GM10847 (cell line): ENCODE data around the gene PMM2.
A peak's percentile ranks its signal among the peaks of the same experiment; 100 is the strongest.

Source experiments
- POLR2A ChIP-seq: IDR thresholded peaks from 2 replicates; pipeline ENCODE4 v1.6.1; 2011; ENCODE audit not compliant: insufficient read length; ENCODE audit errors: extremely low read depth

PMM2 gene

GRCh38 chr16:8797364-8798173 lies at the start of gene PMM2, which contains the start of gene TMEM186:
TSS of gene PMM2 (plus strand) at chr16:8797839. CDS start at chr16:8797883, 44 bp downstream.
TSS of gene TMEM186 (minus strand) at chr16:8797639. CDS start at chr16:8797614, 25 bp downstream.
- TF ChIP-seq POLR2A, result peak; percentile 85

- no peak for TF ChIP-seq POLR2A
These were observed 45.9 kb upstream of the PMM2 start for GRCh38 chr16:8751481-8752311.

- TF ChIP-seq POLR2A, result no peak
These were observed 44.9 kb upstream of the PMM2 start for GRCh38 chr16:8752706-8753105.

GRCh38 chr16:8753416-8754054 lies 44.1 kb upstream of the PMM2 start:
- TF ChIP-seq POLR2A, result no peak

GRCh38 chr16:8756755-8757154 lies 40.9 kb upstream of the PMM2 start:
- no peak for TF ChIP-seq POLR2A

GRCh38 chr16:8758022-8758421 lies 39.6 kb upstream of the PMM2 start:
- no peak for TF ChIP-seq POLR2A

GRCh38 chr16:8760021-8760420 lies 37.6 kb upstream of the PMM2 start:
- no peak for TF ChIP-seq POLR2A

- no peak for TF ChIP-seq POLR2A
These were observed 36.6 kb upstream of the PMM2 start for GRCh38 chr16:8761078-8761477.

GRCh38 chr16:8762254-8762653 lies 35.4 kb upstream of the PMM2 start:
- TF ChIP-seq POLR2A, result no peak

GRCh38 chr16:8763083-8763482 lies 34.6 kb upstream of the PMM2 start:
- no peak for TF ChIP-seq POLR2A

GRCh38 chr16:8763899-8764298 lies 33.7 kb upstream of the PMM2 start:
- TF ChIP-seq POLR2A, result no peak

- TF ChIP-seq POLR2A, result no peak
These were observed 33.0 kb upstream of the PMM2 start for GRCh38 chr16:8764525-8765250.

GRCh38 chr16:8767176-8767575 lies 30.5 kb upstream of the PMM2 start:
- no peak for TF ChIP-seq POLR2A

- no peak for TF ChIP-seq POLR2A
These were observed 29.4 kb upstream of the PMM2 start for GRCh38 chr16:8768283-8768682.

- no peak for TF ChIP-seq POLR2A
These were observed 28.9 kb upstream of the PMM2 start for GRCh38 chr16:8768692-8769091.
